ENCODE measurements around the gene MS4A2. TPM values are rescaled to one million over a fixed set of nuclear protein-coding genes. Genes with fewer than 3 reads are reported as not detected.

MS4A2 gene
- total RNA-seq, 1 experiment from 2014 or later = not detected

GRCh38 chr11:60078745-60079144, 9.7 kb upstream of the MS4A2 start (continued):
- TF ChIP-seq, protein P1, sequence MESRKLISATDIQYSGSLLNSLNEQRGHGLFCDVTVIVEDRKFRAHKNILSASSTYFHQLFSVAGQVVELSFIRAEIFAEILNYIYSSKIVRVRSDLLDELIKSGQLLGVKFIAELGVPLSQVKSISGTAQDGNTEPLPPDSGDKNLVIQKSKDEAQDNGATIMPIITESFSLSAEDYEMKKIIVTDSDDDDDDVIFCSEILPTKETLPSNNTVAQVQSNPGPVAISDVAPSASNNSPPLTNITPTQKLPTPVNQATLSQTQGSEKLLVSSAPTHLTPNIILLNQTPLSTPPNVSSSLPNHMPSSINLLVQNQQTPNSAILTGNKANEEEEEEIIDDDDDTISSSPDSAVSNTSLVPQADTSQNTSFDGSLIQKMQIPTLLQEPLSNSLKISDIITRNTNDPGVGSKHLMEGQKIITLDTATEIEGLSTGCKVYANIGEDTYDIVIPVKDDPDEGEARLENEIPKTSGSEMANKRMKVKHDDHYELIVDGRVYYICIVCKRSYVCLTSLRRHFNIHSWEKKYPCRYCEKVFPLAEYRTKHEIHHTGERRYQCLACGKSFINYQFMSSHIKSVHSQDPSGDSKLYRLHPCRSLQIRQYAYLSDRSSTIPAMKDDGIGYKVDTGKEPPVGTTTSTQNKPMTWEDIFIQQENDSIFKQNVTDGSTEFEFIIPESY (IDR thresholded peaks at IDR 0.05; ENCODE audit: extremely low read depth, insufficient replicate concordance, low read length) = no peak
- TF ChIP-seq TCF7L2 (IDR thresholded peaks at IDR 0.05; ENCODE audit: borderline replicate concordance, extremely low read depth, insufficient read depth, insufficient read length) (no peak), SRF (IDR thresholded peaks at IDR 0.05; ENCODE audit: low read depth) (no peak)

- intact Hi-C loops (cut with micrococcal nuclease) = no loop called here
- TF ChIP-seq JUND (IDR thresholded peaks at IDR 0.05) (no peak), CEBPB (IDR thresholded peaks at IDR 0.05; ENCODE audit: low read depth) (no peak), EZH2 (IDR thresholded peaks at IDR 0.05) (no peak), YY1 (IDR thresholded peaks at IDR 0.05; ENCODE audit: extremely low read depth, insufficient replicate concordance, low read depth, low read length) (no peak)
- no peak for ATAC-seq
- H3K9me2 ChIP-seq (ENCODE audit: insufficient read depth) = no peaks in the 10 kb centered on the region
- no peak for DNase-seq (ENCODE audit: low read depth, low spot score)
- no peaks in the 10 kb centered on the region for H3K27me3 ChIP-seq (ENCODE audit: insufficient read depth, low read length)
- no peak overlapping the region for H3K4me2 ChIP-seq (ENCODE audit: low read length)
- H3K4me3 ChIP-seq (replicated peaks in 1 of 2; ENCODE audit: low read depth in 1 of 2, low read length in 2 of 2) = no peak overlapping the region
- no peaks in the 10 kb centered on the region for H3K9me3 ChIP-seq (ENCODE audit: control insufficient read depth in 1 of 2, insufficient read depth in 1 of 2, low read depth in 1 of 2, low read length in 2 of 2)
- POLR2A ChIA-PET = no interaction called here
- CTCF ChIA-PET = no interaction called here
- no peak overlapping the region for H3K9ac ChIP-seq (ENCODE audit: low read length)
- no peaks in the 10 kb centered on the region for H3K79me2 ChIP-seq (ENCODE audit: insufficient read depth, low read length)
- H3K4me1 ChIP-seq (ENCODE audit: control insufficient read depth in 1 of 2, insufficient read depth in 2 of 2, low read length in 2 of 2) = no peaks in the 10 kb centered on the region
- BruUV-seq (replicated peaks) = no TSS peak
- no peaks in the 10 kb centered on the region for H4K20me1 ChIP-seq (ENCODE audit: insufficient read depth)
- no peak overlapping the region for H3K27ac ChIP-seq (ENCODE audit: low read depth, low read length)
- RAD21 ChIA-PET (ENCODE audit: low non-redundant PET in 1 of 2, low total read pairs in 2 of 2, uncharacterized antibody in 2 of 2, unreplicated experiment in 2 of 2) = no interaction called here
- H2AFZ ChIP-seq (ENCODE audit: low read depth, low read length, poor library complexity, severe bottlenecking) = no peak overlapping the region
- no peaks in the 10 kb centered on the region for H3K36me3 ChIP-seq (ENCODE audit: control insufficient read depth in 1 of 2, insufficient read depth in 2 of 2, low read length in 2 of 2)
Observed at GRCh38 chr11:60080535-60080934, 7.9 kb upstream of the MS4A2 start.

Measured in HCT116 (cell line).